ENCODE data around the gene TFIP11. TPM values are rescaled to one million over a fixed set of nuclear protein-coding genes. Genes with fewer than 3 reads are reported as not detected.

TFIP11 gene
- total and polyA plus RNA-seq, 10 of the 15 experiments (the other 5 are each of a cell fraction or from before 2014, with no cell fraction given), result 14.2 to 43.3 (median 31.9) TPM

GRCh38 chr22:26525946-26526564, 13.8 kb upstream of the TFIP11 start:
- CTCF ChIA-PET, result no interaction called here
- WGBS (ENCODE audit: insufficient coverage, insufficient replicate concordance, low lambda C conversion rate, missing lambda C conversion rate), result 83% methylated on average over 7 of the region's 7 CpGs
- intact Hi-C loops (cut with micrococcal nuclease; ENCODE audit: unreplicated experiment), result no loop called here

DNA sequence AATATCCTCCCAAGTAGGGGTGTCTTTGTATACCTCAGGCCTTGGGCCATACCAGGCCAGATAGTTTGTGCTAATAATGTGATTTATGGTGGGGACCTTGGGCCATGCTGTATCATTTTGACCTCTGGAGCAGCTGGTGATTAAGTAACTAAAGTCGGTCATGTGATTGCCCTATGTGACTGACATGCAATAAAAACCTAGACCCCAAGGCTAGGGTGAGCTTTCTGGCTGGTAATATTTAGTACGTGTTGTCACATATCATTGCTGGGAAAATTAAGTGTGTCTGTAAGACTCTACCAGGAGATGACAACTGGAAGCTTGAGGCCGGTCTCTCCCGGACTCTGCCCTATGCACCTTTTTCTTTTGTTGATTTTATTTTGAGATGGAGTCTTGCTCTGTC, 12.6 kb upstream of the TFIP11 start:
- BruUV-seq (replicated peaks), result no TSS peak
- in situ Hi-C loops (cut with MboI), result no loop called here
- FAIRE-seq, result no peak
- TF ChIP-seq ZNF592 (IDR thresholded peaks at IDR 0.05), result no peak
- no peak for TF ChIP-seq MTA3 (IDR thresholded peaks at IDR 0.05; ENCODE audit: borderline replicate concordance, low read length)
- TF ChIP-seq NBN (IDR thresholded peaks at IDR 0.05), result no peak
- no peak for TF ChIP-seq SREBF2 (IDR thresholded peaks at IDR 0.05; ENCODE audit: low read length)
- TF ChIP-seq TARDBP (IDR thresholded peaks at IDR 0.05; ENCODE audit: borderline replicate concordance), result no peak
- no peak for TF ChIP-seq CHD4 (IDR thresholded peaks at IDR 0.05)
- TF ChIP-seq EP300 (IDR thresholded peaks at IDR 0.05; ENCODE audit: borderline replicate concordance in 1 of 2, control insufficient read depth in 1 of 2, low read depth in 2 of 2, low read length in 2 of 2), result no peak
- TF ChIP-seq TAF1 (IDR thresholded peaks at IDR 0.05; ENCODE audit: borderline replicate concordance, low read depth, low read length), result no peak

More at GRCh38 chr22:26525946-26526564, 13.8 kb upstream of the TFIP11 start:
- Histone ChIP-seq H3K9ac (ENCODE audit: control insufficient read depth, insufficient read depth, low read length) (no peak overlapping the region), H4K20me1 (ENCODE audit: control insufficient read depth, insufficient read depth) (no peaks in the 10 kb centered on the region), H3K4me2 (ENCODE audit: control insufficient read depth, insufficient read depth) (no peak overlapping the region), H3K4me1 (ENCODE audit: control insufficient read depth, insufficient read depth, low read length) (no peaks in the 10 kb centered on the region), H3K27me3 (replicated peaks in 1 of 2; ENCODE audit: control insufficient read depth in 2 of 2, insufficient read depth in 2 of 2, low read length in 1 of 2) (no peaks in the 10 kb centered on the region), H3K4me3 (no peak overlapping the region), H2AFZ (ENCODE audit: control insufficient read depth, low read depth, low read length) (no peak overlapping the region), H3K27ac (ENCODE audit: control insufficient read depth, insufficient read depth) (no peak overlapping the region), H3K79me2 (ENCODE audit: control insufficient read depth, insufficient read depth, low read length) (no peaks in the 10 kb centered on the region), H3K36me3 (ENCODE audit: control insufficient read depth in 2 of 2, insufficient read depth in 2 of 2, low read length in 1 of 2) (peaks cover 0 to 24% of the 10 kb centered on the region in 2 experiments; a peak in 2 of 4 replicates), H3K9me3 (replicated peaks; ENCODE audit: control insufficient read depth, insufficient read depth, low read length) (no peaks in the 10 kb centered on the region)
- ATAC-seq, result no peak
- POLR2A ChIA-PET, result interaction anchor here (1.2 kb wide), 1 partner anchor 13 kb away, joined by 3 read pairs; no protein-coding TSS in a partner anchor
- in situ Hi-C loops (cut with MboI), result no loop called here
- TF ChIP-seq NFXL1 (IDR thresholded peaks at IDR 0.05; ENCODE audit: borderline replicate concordance) (no peak), HDGF (IDR thresholded peaks at IDR 0.05) (no peak), NFIC (IDR thresholded peaks at IDR 0.05; ENCODE audit: low read depth, low read length) (0 out of 2 replicates have a peak, but pooled peaks have one; percentile 23), MYC (IDR thresholded peaks at IDR 0.05; ENCODE audit: insufficient read depth, insufficient read length, insufficient replicate concordance, low read length, severe bottlenecking) (no peak)
- TF ChIP-seq, protein P1, sequence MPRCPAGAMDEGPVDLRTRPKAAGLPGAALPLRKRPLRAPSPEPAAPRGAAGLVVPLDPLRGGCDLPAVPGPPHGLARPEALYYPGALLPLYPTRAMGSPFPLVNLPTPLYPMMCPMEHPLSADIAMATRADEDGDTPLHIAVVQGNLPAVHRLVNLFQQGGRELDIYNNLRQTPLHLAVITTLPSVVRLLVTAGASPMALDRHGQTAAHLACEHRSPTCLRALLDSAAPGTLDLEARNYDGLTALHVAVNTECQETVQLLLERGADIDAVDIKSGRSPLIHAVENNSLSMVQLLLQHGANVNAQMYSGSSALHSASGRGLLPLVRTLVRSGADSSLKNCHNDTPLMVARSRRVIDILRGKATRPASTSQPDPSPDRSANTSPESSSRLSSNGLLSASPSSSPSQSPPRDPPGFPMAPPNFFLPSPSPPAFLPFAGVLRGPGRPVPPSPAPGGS (IDR thresholded peaks at IDR 0.05; ENCODE audit: borderline replicate concordance, insufficient read depth, low read depth, low read length, poor library complexity, severe bottlenecking), result peak; percentile 86
- FAIRE-seq, result no peak
- no peak for DNase-seq (ENCODE audit: low read depth, low spot score)
- RAD21 ChIA-PET (ENCODE audit: unreplicated experiment), result no interaction called here
- BruUV-seq (replicated peaks), result no TSS peak
- SMC1A ChIA-PET (ENCODE audit: uncharacterized antibody, unreplicated experiment), result no interaction called here

More for the DNA sequence above, 12.6 kb upstream of the TFIP11 start:
- Histone ChIP-seq H3K79me2 (ENCODE audit: control insufficient read depth, insufficient read depth, low read length) (no peaks in the 10 kb centered on the region), H3K9me3 (replicated peaks; ENCODE audit: control insufficient read depth, insufficient read depth, low read length) (no peaks in the 10 kb centered on the region), H4K20me1 (ENCODE audit: control insufficient read depth, insufficient read depth) (no peaks in the 10 kb centered on the region), H3K4me3 (no peak overlapping the region), H3K4me1 (ENCODE audit: control insufficient read depth, insufficient read depth, low read length) (no peaks in the 10 kb centered on the region), H3K36me3 (ENCODE audit: control insufficient read depth in 2 of 2, insufficient read depth in 2 of 2, low read length in 1 of 2) (peaks cover 0 to 14% of the 10 kb centered on the region in 2 experiments; a peak in 2 of 4 replicates), H3K4me2 (ENCODE audit: control insufficient read depth, insufficient read depth) (no peak overlapping the region), H2AFZ (ENCODE audit: control insufficient read depth, low read depth, low read length) (no peak overlapping the region), H3K9ac (ENCODE audit: control insufficient read depth, insufficient read depth, low read length) (no peak overlapping the region), H3K27ac (ENCODE audit: control insufficient read depth, insufficient read depth) (no peak overlapping the region), H3K27me3 (replicated peaks in 1 of 2; ENCODE audit: control insufficient read depth in 2 of 2, insufficient read depth in 2 of 2, low read length in 1 of 2) (no peaks in the 10 kb centered on the region)
- intact Hi-C loops (cut with micrococcal nuclease; ENCODE audit: unreplicated experiment), result no loop called here
- ChIA-PET CTCF (no interaction called here), POLR2A (interaction anchor here (1.2 kb wide), 1 partner anchor 12 kb away, joined by 3 read pairs; no protein-coding TSS in a partner anchor), RAD21 (ENCODE audit: unreplicated experiment) (interaction anchor here (0.6 kb wide), 1 partner anchor 128 kb away, joined by 3 read pairs; no protein-coding TSS in a partner anchor), SMC1A (ENCODE audit: uncharacterized antibody, unreplicated experiment) (interaction anchor here (1.1 to 1.6 kb wide), 2 partner anchors 12 to 119 kb away, joined by 3 read pairs; no protein-coding TSS in a partner anchor)
- WGBS (ENCODE audit: insufficient coverage, insufficient replicate concordance, low lambda C conversion rate, missing lambda C conversion rate), result 95% methylated on average over 4 of the region's 4 CpGs
- no peak for ATAC-seq
- no peak for DNase-seq (ENCODE audit: low read depth, low spot score)

Data from GM12878 (cell line).